ENCODE results near the gene TTC21B.

- TF ChIP-seq CTCF (conservative IDR thresholded peaks at IDR 0.05 in 1 of 2, IDR thresholded peaks at IDR 0.05 in 1 of 2; ENCODE audit: extremely low read depth in 1 of 2, insufficient read depth in 1 of 2, low read depth in 1 of 2, low read length in 2 of 2) (no peak), EZH2 (IDR thresholded peaks at IDR 0.05; ENCODE audit: borderline replicate concordance, low read length) (no peak)
These were observed 4.9 kb upstream of the TTC21B start for GRCh38 chr2:165958313-165958960.
